Peyer's patch (tissue), 4 donors: ENCODE measurements around the gene SPRED2. TPM values are rescaled to one million over a fixed set of nuclear protein-coding genes. Genes with fewer than 3 reads are reported as not detected.

Experiments
- DNase-seq, 3 donors: peaks; one replicate each; pipeline ENCODE4 v3.0.0-alpha.2; 2017 to 2019
- H3K27ac ChIP-seq, 4 donors: fragments of 200-600 bp; sonication (generic); one replicate each; pipeline ENCODE4 v1.5.1; 2016 to 2019
- H3K27me3 ChIP-seq, 2 donors: fragments of 200-600 bp; sonication (generic); one replicate each; pipeline ENCODE4 v1.5.1; 2019
- H3K36me3 ChIP-seq, 3 donors: fragments of 200-600 bp; sonication (generic); one replicate each; pipeline ENCODE4 v1.5.1; 2016 to 2019
- H3K4me1 ChIP-seq, 4 donors: fragments of 200-600 bp; sonication (generic); one replicate each; pipeline ENCODE4 v1.5.1; 2016 to 2019
- H3K4me3 ChIP-seq, 4 donors: fragments of 200-600 bp; sonication (generic); 1 replicate in 3 of 4; 2 replicates in 1 of 4; pipeline ENCODE4 v1.5.1; 2016 to 2019; ENCODE audit warnings: mild to moderate bottlenecking in 1 of 4
- H3K9me3 ChIP-seq, 4 donors: fragments of 200-600 bp; sonication (generic); one replicate each; pipeline ENCODE4 v1.5.1; 2016 to 2019; ENCODE audit warnings: mild to moderate bottlenecking in 1 of 4
- CTCF ChIP-seq, 6 experiments: fragments of 450-650 bp in 4 of 6; fragments of 200-600 bp in 2 of 6; sonication (generic) in 1 of 6; IDR thresholded peaks; one replicate each; pipeline ENCODE4 v1.5.1; 2017 to 2019; ENCODE audit warnings: antibody characterized with exemption in 6 of 6, mild to moderate bottlenecking in 3 of 6, moderate library complexity in 1 of 6
- POLR2A ChIP-seq, 2 donors: fragments of 450-650 bp; IDR thresholded peaks; one replicate each; pipeline ENCODE4 v1.5.1; 2017; ENCODE audit warnings: antibody characterized with exemption in 2 of 2, mild to moderate bottlenecking in 2 of 2, moderate library complexity in 2 of 2
- total RNA-seq, 4 donors: library from RNA; depleted of rRNA; stranded (reverse); fragments of >200 nt; gene quantifications; one replicate each; pipeline ENCODE4 v1.1.0, GENCODE V29; 2016

Gene SPRED2
- total RNA-seq, 4 donors from 2014 or later: 14.9 to 26.9 (median 23.0) TPM

- Histone ChIP-seq H3K9me3 (no peaks in the 10 kb centered on the region), H3K27me3 (no peaks in the 10 kb centered on the region), H3K36me3 (no peaks in the 10 kb centered on the region), H3K27ac (no peak overlapping the region), H3K4me3 (no peak overlapping the region), H3K4me1 (peaks cover 0 to 11% (median 0%) of the 10 kb centered on the region in 4 donors)
- TF ChIP-seq CTCF (IDR thresholded peaks at IDR 0.05): no peak
- no peak for TF ChIP-seq POLR2A (IDR thresholded peaks at IDR 0.05)
- no peak for DNase-seq
These were observed 4.9 kb downstream of the SPRED2 start for GRCh38 chr2:65427532-65427931.

GRCh38 chr2:65425276-65425675, 7.1 kb downstream of the SPRED2 start:
- Histone ChIP-seq H3K36me3 (no peaks in the 10 kb centered on the region), H3K27me3 (no peaks in the 10 kb centered on the region), H3K4me1 (peaks cover 0 to 6% (median 5%) of the 10 kb centered on the region in 4 donors), H3K27ac (no peak overlapping the region), H3K4me3 (no peak overlapping the region), H3K9me3 (no peaks in the 10 kb centered on the region)
- TF ChIP-seq CTCF (IDR thresholded peaks at IDR 0.05): no peak
- TF ChIP-seq POLR2A (IDR thresholded peaks at IDR 0.05): no peak
- no peak for DNase-seq

GRCh38 chr2:65424391-65424790, 8.0 kb downstream of the SPRED2 start:
- Histone ChIP-seq H3K27ac (no peak overlapping the region), H3K27me3 (no peaks in the 10 kb centered on the region), H3K4me3 (no peak overlapping the region), H3K4me1 (peaks cover 0 to 6% (median 2%) of the 10 kb centered on the region in 4 donors), H3K9me3 (no peaks in the 10 kb centered on the region), H3K36me3 (no peaks in the 10 kb centered on the region)
- DNase-seq: no peak
- TF ChIP-seq CTCF (IDR thresholded peaks at IDR 0.05): no peak

GRCh38 chr2:65421432-65421748, 11.0 kb downstream of the SPRED2 start:
- Histone ChIP-seq H3K27ac (peak overlapping the region in 1 of 4 donors; percentile 2), H3K27me3 (no peaks in the 10 kb centered on the region), H3K9me3 (no peaks in the 10 kb centered on the region), H3K4me3 (no peak overlapping the region), H3K36me3 (no peaks in the 10 kb centered on the region), H3K4me1 (peaks cover 0 to 6% (median 2%) of the 10 kb centered on the region in 4 donors)
- no peak for DNase-seq
- TF ChIP-seq CTCF (IDR thresholded peaks at IDR 0.05) (no peak), POLR2A (IDR thresholded peaks at IDR 0.05) (no peak)

GRCh38 chr2:65420712-65421431, 11.5 kb downstream of the SPRED2 start:
- Histone ChIP-seq H3K27ac (peak overlapping the region in 1 of 4 donors; percentile 2), H3K36me3 (no peaks in the 10 kb centered on the region), H3K4me1 (peaks cover 0 to 6% (median 2%) of the 10 kb centered on the region in 4 donors), H3K9me3 (no peaks in the 10 kb centered on the region), H3K27me3 (no peaks in the 10 kb centered on the region), H3K4me3 (no peak overlapping the region)
- DNase-seq: peak in 1 of 3 donors; percentile 62
- TF ChIP-seq POLR2A (IDR thresholded peaks at IDR 0.05) (no peak), CTCF (IDR thresholded peaks at IDR 0.05) (no peak)
